ENCODE data around the gene POGZ.
"Not testable (repeated sequence)": the region's sequence is repeated elsewhere in the genome, so short reads cannot be mapped to it uniquely, and the experiment has no call there.

The POGZ gene

GRCh38 chr1:151411884-151412283 is 47.4 kb downstream of the POGZ start:
- no peak for DNase-seq

- DNase-seq = no peak
Measured at GRCh38 chr1:151408891-151409290, 50.4 kb downstream of the POGZ start.

- no peak for DNase-seq
Measured at GRCh38 chr1:151407304-151407703, 52.0 kb downstream of the POGZ start.

GRCh38 chr1:151406176-151406575 is 53.1 kb downstream of the POGZ start:
- DNase-seq = no peak

GRCh38 chr1:151405187-151405951 is 53.9 kb downstream of the POGZ start:
- no peak for DNase-seq

GRCh38 chr1:151403612-151404011 is 55.7 kb downstream of the POGZ start:
- no peak for DNase-seq

GRCh38 chr1:151402764-151403163 is 56.5 kb downstream of the POGZ start:
- no peak for DNase-seq

- DNase-seq = no peak
Measured at GRCh38 chr1:151401860-151402259, 57.4 kb downstream of the POGZ start.

GRCh38 chr1:151401125-151401788 is 58.0 kb downstream of the POGZ start:
- no peak for DNase-seq

- peak; percentile 91 for DNase-seq
Measured at GRCh38 chr1:151399324-151400171, 59.7 kb downstream of the POGZ start, which contains the start of gene PSMB4. PSMB4 (plus strand) TSS chr1:151399573; CDS start chr1:151399588, 15 bp downstream.

GRCh38 chr1:151396265-151396664 is 63.0 kb downstream of the POGZ start:
- DNase-seq = not testable (repeated sequence)

- no peak for DNase-seq
Measured at GRCh38 chr1:151393583-151393982, 65.7 kb downstream of the POGZ start.

GRCh38 chr1:151391079-151391563 is 68.2 kb downstream of the POGZ start:
- no peak for DNase-seq

- not testable (repeated sequence) for DNase-seq
Measured at GRCh38 chr1:151390221-151391078, 68.8 kb downstream of the POGZ start.

- no peak for DNase-seq
Measured at GRCh38 chr1:151386002-151386401, 73.3 kb downstream of the POGZ start.

GRCh38 chr1:151384584-151384983 is 74.7 kb downstream of the POGZ start:
- DNase-seq = no peak

GRCh38 chr1:151377150-151377884 is 82.0 kb downstream of the POGZ start:
- DNase-seq = no peak

GRCh38 chr1:151373196-151373595 is 86.1 kb downstream of the POGZ start:
- DNase-seq = no peak

GRCh38 chr1:151372058-151372934 is 87.0 kb downstream of the POGZ start, which contains the start of gene SELENBP1:
SELENBP1 (minus strand) TSS chr1:151372705; CDS start chr1:151372641, 64 bp downstream.
- DNase-seq = no peak

GRCh38 chr1:151371370-151372057 is 87.8 kb downstream of the POGZ start:
- DNase-seq = no peak

All from CD4-positive, alpha-beta T cell treated with Interleukin-12 subunit alpha and Interleukin-12 subunit beta, for 1 hour (primary cell).